ENCODE measurements around the gene LSM12.

LSM12 gene

DNA sequence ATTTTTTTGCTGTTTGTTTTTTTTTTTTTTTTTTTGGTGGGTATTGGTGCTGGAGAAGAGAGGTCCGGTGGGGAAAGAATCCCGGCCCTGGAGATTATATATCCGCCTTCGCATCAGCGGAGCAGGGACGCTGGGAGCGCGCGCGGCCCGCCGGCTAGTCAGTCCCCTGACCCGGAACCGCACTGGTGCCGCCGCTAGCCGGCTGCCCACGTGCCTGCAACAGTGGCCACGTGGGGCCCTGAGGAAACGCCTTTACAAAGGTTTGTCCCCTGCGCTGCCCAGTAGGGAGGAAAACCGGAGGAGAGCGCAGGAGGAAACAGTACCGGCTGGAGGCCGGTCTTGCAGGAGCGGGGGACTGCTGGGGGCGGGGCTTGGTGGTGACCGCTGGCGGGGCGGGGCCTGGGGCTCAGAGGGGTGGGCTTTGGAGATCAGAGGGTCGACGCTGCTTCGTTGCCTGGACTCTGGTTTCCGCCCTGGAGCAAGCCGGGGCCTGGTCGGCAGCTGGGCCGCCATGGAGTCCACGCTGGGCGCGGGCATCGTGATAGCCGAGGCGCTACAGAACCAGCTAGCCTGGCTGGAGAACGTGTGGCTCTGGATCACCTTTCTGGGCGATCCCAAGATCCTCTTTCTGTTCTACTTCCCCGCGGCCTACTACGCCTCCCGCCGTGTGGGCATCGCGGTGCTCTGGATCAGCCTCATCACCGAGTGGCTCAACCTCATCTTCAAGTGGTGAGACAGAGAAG is 4.2 kb upstream of the LSM12 start, which contains the start of gene G6PC3:
Gene G6PC3, plus strand, starts transcription at position 281 of the 743 bp plus-strand sequence. Its CDS starts 231 bp downstream, at position 512.
- H3K9me3 ChIP-seq (ENCODE audit: insufficient read depth, low read depth, low read length) = no peaks in the 10 kb centered on the region
- peaks cover 21% of the 10 kb centered on the region for H3K36me3 ChIP-seq (ENCODE audit: insufficient read depth, low read depth, low read length)
- H3K27ac ChIP-seq (ENCODE audit: low read length) = peak within 1 kb of the TSS; percentile 70
- H3K4me3 ChIP-seq (ENCODE audit: low read length) = peak within 1 kb of the TSS; percentile 93
- peaks cover 10% of the 10 kb centered on the region for H3K4me1 ChIP-seq (ENCODE audit: insufficient read depth, low read length)
- H3K27me3 ChIP-seq (ENCODE audit: insufficient read depth, low read length) = no peaks in the 10 kb centered on the region
- H3K9ac ChIP-seq (ENCODE audit: low read depth, low read length) = peak within 1 kb of the TSS; percentile 83

GRCh38 chr17:44069974-44070454 is 3.5 kb upstream of the LSM12 start:
- H3K36me3 ChIP-seq (ENCODE audit: insufficient read depth, low read depth, low read length) = peaks cover 15% of the 10 kb centered on the region
- peak overlapping the region; percentile 83 for H3K9ac ChIP-seq (ENCODE audit: low read depth, low read length)
- H3K27me3 ChIP-seq (ENCODE audit: insufficient read depth, low read length) = no peaks in the 10 kb centered on the region
- H3K4me3 ChIP-seq (ENCODE audit: low read length) = peak overlapping the region; percentile 74
- peak overlapping the region; percentile 70 for H3K27ac ChIP-seq (ENCODE audit: low read length)
- H3K4me1 ChIP-seq (ENCODE audit: insufficient read depth, low read length) = peaks cover 10% of the 10 kb centered on the region
- no peaks in the 10 kb centered on the region for H3K9me3 ChIP-seq (ENCODE audit: insufficient read depth, low read depth, low read length)

GRCh38 chr17:44067545-44067940 is 1.1 kb upstream of the LSM12 start:
- no peak overlapping the region for H3K9ac ChIP-seq (ENCODE audit: low read depth, low read length)
- no peak overlapping the region for H3K27ac ChIP-seq (ENCODE audit: low read length)
- peaks cover 10% of the 10 kb centered on the region for H3K4me1 ChIP-seq (ENCODE audit: insufficient read depth, low read length)
- H3K4me3 ChIP-seq (ENCODE audit: low read length) = no peak overlapping the region
- peaks cover 17% of the 10 kb centered on the region for H3K36me3 ChIP-seq (ENCODE audit: insufficient read depth, low read depth, low read length)
- no peaks in the 10 kb centered on the region for H3K27me3 ChIP-seq (ENCODE audit: insufficient read depth, low read length)
- no peaks in the 10 kb centered on the region for H3K9me3 ChIP-seq (ENCODE audit: insufficient read depth, low read depth, low read length)

DNA sequence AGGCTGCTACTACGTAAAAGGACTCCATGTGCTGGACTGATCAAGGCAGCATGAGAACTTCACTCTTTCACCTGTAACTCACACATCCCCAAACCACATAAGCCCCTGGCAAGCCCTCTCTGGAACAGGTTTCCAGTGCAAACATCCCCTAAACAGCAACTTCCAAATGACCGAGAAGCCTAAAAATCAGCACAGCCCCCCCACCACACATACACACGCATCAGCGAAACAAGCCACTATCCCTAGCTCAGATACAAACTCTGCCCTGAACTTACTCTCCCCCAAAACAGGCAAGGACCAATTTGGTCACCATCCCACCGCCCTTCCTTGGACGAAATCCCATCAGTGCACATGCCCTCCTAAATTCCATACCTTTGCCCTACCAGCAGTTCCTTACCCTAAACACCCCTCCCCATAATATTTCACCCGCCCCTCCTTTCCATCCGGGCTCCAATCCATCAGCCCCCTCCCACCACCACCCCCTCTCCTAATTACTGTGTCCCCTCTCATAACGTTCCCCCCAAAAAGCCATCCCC is 735 bp downstream of the LSM12 start:
- peaks cover 4% of the 10 kb centered on the region; the same call in 1 of the 2 replicates for H3K4me1 ChIP-seq (ENCODE audit: insufficient read depth, low read length)
- peak overlapping the region; percentile 99 for H3K9ac ChIP-seq (ENCODE audit: low read depth, low read length)
- no peaks in the 10 kb centered on the region for H3K9me3 ChIP-seq (ENCODE audit: insufficient read depth, low read depth, low read length)
- H3K4me3 ChIP-seq (ENCODE audit: low read length) = peak overlapping the region; percentile 99
- peak overlapping the region; percentile 97 for H3K27ac ChIP-seq (ENCODE audit: low read length)
- no peaks in the 10 kb centered on the region for H3K27me3 ChIP-seq (ENCODE audit: insufficient read depth, low read length)
- peaks cover 34% of the 10 kb centered on the region for H3K36me3 ChIP-seq (ENCODE audit: insufficient read depth, low read depth, low read length)

DNA sequence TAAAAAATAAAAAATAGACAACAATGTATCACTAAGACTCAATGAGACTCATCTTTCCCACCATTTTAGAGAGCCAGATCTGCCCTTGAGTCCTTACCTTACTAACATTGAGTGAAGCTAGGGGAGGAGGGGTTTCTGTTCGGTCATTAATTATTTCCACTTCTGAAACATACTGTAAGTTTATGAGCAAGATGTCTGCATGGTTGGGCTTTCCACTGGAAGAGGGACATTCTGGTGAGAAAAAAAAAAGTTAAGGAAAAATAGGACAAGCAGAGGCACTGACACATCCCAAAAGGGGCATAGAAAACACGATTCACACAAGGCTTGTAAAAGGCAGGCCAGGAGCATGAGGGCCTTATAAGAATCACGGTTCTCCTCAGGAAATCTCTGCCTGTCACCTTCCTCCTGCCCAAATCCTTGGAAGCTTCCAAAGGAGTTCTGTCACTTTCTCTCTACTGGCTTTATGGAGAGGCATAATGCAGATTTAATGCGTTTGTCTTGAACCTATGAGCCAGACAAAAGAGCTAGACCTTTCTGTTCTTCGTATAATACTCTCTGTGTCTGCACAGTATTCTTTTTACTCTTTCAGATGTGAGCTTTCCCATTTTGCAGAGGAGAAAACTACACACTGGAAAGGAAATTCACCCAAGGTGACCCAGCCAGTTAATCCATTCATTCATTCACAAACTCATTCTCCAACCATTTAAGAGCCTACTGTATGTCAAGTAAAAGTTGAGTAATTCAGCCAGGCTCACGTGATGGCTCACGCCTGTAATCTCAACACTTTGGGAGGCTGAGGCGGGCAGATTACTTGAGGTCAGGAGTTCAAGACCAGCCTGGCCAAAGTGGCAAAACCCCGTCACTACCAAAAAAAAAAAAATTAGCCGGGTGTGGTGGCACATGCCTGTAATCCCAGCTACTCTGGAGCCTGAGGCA is 2.5 kb downstream of the LSM12 start:
- no peaks in the 10 kb centered on the region for H3K27me3 ChIP-seq (ENCODE audit: insufficient read depth, low read length)
- peak overlapping the region; percentile 13; the same call in 1 of the 2 replicates for H3K4me3 ChIP-seq (ENCODE audit: low read length)
- H3K36me3 ChIP-seq (ENCODE audit: insufficient read depth, low read depth, low read length) = peaks cover 50% of the 10 kb centered on the region
- H3K9me3 ChIP-seq (ENCODE audit: insufficient read depth, low read depth, low read length) = no peaks in the 10 kb centered on the region
- H3K27ac ChIP-seq (ENCODE audit: low read length) = no peak overlapping the region
- H3K9ac ChIP-seq (ENCODE audit: low read depth, low read length) = peak overlapping the region; percentile 14; the same call in 1 of the 2 replicates
- H3K4me1 ChIP-seq (ENCODE audit: insufficient read depth, low read length) = no peaks in the 10 kb centered on the region; the same call in 1 of the 2 replicates

DNA sequence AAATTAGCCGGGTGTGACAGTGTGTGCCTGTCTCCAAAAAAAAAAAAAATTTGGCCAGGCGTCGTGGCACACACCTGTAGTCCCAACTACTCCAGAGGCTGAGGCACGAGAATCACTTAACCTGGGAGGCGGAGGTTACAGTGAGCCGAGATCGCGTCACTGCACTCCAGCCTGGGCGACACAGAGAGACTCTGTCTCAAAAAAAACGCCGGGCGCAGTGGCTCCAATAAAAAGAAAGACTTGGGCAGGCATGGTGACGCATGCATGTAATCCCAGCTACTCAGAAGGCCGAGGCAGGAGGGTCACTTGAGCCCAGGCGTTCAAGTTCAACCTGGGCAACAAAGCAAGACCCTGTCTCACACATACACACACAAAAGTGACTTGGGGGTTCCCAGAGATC is 3.6 kb downstream of the LSM12 start:
- no peaks in the 10 kb centered on the region for H3K9me3 ChIP-seq (ENCODE audit: insufficient read depth, low read depth, low read length)
- no peak overlapping the region for H3K4me3 ChIP-seq (ENCODE audit: low read length)
- no peaks in the 10 kb centered on the region for H3K27me3 ChIP-seq (ENCODE audit: insufficient read depth, low read length)
- no peaks in the 10 kb centered on the region; the same call in 1 of the 2 replicates for H3K4me1 ChIP-seq (ENCODE audit: insufficient read depth, low read length)
- H3K27ac ChIP-seq (ENCODE audit: low read length) = no peak overlapping the region
- no peak overlapping the region for H3K9ac ChIP-seq (ENCODE audit: low read depth, low read length)
- H3K36me3 ChIP-seq (ENCODE audit: insufficient read depth, low read depth, low read length) = peaks cover 58% of the 10 kb centered on the region

DNA sequence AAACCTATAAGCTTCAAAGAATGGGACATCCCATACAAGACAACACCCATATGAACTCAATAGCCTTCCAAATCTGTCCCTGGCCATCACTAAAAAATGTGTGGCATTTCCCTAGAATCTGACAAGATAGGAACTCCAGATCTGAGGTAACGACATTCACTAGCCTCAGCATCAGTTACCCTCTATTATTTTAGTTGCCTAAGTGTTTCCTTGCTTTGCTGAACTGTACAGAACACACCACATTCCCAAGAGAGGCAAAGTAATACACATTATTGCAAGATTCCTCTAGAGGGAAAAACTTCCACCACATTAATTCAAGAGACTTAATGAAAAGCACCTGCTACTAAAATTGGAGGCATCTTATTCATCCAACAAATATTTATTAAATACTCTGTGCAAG is 5.0 kb downstream of the LSM12 start:
- Histone ChIP-seq H3K9me3 (ENCODE audit: insufficient read depth, low read depth, low read length) (no peaks in the 10 kb centered on the region), H3K9ac (ENCODE audit: low read depth, low read length) (no peak overlapping the region), H3K36me3 (ENCODE audit: insufficient read depth, low read depth, low read length) (peaks cover 63% of the 10 kb centered on the region), H3K27me3 (ENCODE audit: insufficient read depth, low read length) (no peaks in the 10 kb centered on the region), H3K4me1 (ENCODE audit: insufficient read depth, low read length) (no peaks in the 10 kb centered on the region; the same call in 1 of the 2 replicates), H3K27ac (ENCODE audit: low read length) (no peak overlapping the region), H3K4me3 (ENCODE audit: low read length) (no peak overlapping the region)

DNA sequence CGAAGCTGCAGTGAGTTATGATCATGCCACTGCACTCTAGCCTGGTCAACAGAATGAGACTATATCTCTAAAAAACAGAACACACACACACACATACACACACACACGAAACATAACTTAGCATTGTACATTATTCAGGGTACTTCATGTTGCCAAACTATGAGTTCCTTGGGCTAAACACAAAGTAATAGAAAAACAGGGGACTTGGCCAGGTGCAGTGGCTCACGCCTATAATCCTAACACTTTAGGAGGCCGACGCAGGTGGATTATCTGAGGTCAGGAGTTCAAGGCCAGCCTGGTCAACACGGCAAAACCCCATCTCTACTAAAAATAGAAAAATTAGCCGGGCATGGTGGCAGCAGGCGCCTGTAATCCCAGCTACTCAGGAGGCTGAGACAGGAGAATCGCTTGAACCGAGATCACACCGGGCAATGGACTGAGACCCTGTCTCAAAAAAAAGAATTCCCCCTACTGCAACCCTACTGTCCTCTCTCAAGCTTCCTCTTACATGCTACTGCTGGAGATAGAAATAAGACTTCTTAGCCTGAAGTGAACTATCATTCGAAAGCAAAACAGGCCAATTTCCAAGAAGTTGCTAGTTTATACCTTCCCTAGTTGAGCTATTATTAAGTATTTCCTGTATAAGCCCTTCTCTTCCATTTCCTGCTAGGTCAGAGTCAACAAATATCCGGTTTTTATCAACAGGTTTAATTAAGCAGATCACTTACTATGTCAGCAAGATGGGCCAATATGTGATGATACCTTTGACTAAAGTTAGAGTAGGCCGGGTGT is 7.2 kb downstream of the LSM12 start:
- Histone ChIP-seq H3K27ac (ENCODE audit: low read length) (no peak overlapping the region), H3K9ac (ENCODE audit: low read depth, low read length) (no peak overlapping the region), H3K36me3 (ENCODE audit: insufficient read depth, low read depth, low read length) (peaks cover 80% of the 10 kb centered on the region)

GRCh38 chr17:44053125-44053872 is 13.2 kb downstream of the LSM12 start:
- Histone ChIP-seq H3K27me3 (ENCODE audit: insufficient read depth, low read length) (no peaks in the 10 kb centered on the region), H3K9me3 (ENCODE audit: insufficient read depth, low read depth, low read length) (no peaks in the 10 kb centered on the region), H3K27ac (ENCODE audit: low read length) (no peak overlapping the region), H3K4me3 (ENCODE audit: low read length) (no peak overlapping the region), H3K4me1 (ENCODE audit: insufficient read depth, low read length) (no peaks in the 10 kb centered on the region), H3K9ac (ENCODE audit: low read depth, low read length) (no peak overlapping the region), H3K36me3 (ENCODE audit: insufficient read depth, low read depth, low read length) (peaks cover 82% of the 10 kb centered on the region)

More for the DNA sequence above, 7.2 kb downstream of the LSM12 start:
- Histone ChIP-seq H3K4me1 (ENCODE audit: insufficient read depth, low read length) (no peaks in the 10 kb centered on the region; the same call in 1 of the 2 replicates), H3K4me3 (ENCODE audit: low read length) (no peak overlapping the region), H3K27me3 (ENCODE audit: insufficient read depth, low read length) (no peaks in the 10 kb centered on the region), H3K9me3 (ENCODE audit: insufficient read depth, low read depth, low read length) (no peaks in the 10 kb centered on the region)

DNA sequence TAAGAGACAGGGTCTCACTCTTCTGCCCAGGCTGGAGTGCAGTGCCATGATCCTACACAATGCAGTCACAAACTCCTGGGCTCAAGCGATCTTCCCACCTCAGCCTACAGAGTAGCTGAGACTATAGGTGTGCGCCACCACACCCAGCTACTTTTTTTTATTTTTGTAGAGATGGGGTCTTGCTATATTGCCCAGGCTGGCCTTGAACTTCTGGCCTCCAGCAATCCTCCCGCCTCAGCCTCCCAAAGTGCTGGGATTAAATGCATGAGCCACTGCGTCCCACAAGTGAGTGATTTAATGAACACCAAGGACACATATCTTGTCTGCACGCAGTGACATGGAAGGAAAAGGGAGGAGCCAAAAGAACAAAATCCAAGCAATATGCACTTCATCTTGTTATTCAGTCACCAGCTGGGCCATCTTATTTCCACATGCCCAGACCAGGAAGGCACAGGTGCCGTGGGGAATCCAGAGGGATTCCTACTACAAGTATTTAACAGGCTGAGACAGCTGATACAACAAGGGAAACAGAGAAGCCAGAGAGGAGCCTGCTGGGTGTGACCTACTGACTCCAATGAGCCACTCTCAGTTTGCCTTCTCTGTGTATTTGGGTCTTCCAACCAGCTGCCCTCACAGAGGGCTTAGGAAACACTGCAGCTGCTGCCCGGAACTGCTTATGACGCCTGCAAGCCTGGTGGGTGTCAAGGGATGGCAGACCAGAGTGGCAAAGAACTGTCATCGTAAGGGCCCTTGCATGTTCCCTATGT is 17.0 kb downstream of the LSM12 start:
- Histone ChIP-seq H3K4me1 (ENCODE audit: insufficient read depth, low read length) (no peaks in the 10 kb centered on the region), H3K9me3 (ENCODE audit: insufficient read depth, low read depth, low read length) (no peaks in the 10 kb centered on the region), H3K4me3 (ENCODE audit: low read length) (no peak overlapping the region), H3K36me3 (ENCODE audit: insufficient read depth, low read depth, low read length) (peaks cover 76% of the 10 kb centered on the region), H3K9ac (ENCODE audit: low read depth, low read length) (no peak overlapping the region), H3K27me3 (ENCODE audit: insufficient read depth, low read length) (no peaks in the 10 kb centered on the region), H3K27ac (ENCODE audit: low read length) (no peak overlapping the region)
